Body of pancreas (tissue), 4 donors: ENCODE results near the gene MIER1. TPM values are rescaled to one million over a fixed set of nuclear protein-coding genes. Genes with fewer than 3 reads are reported as not detected.

Experiments used
- ATAC-seq: fragments of 150-250 bp; one replicate; pipeline ENCODE4 v1.9.1; 2016
- DNase-seq, 4 donors: peaks; one replicate each; pipeline ENCODE4 v3.0.0-alpha.2; 2019
- H3K27ac ChIP-seq, 4 donors: fragments of 200-600 bp; sonication (generic); 1 replicate in 3 of 4; 2 replicates in 1 of 4; pipeline versions ENCODE4 v1.5.1 to v1.6.1; 2016 to 2019; ENCODE audit warnings: mild to moderate bottlenecking in 1 of 4, mixed read lengths in 1 of 4, moderate library complexity in 1 of 4
- H3K27me3 ChIP-seq, 2 donors: fragments of 200-600 bp; sonication (generic); one replicate each; pipeline ENCODE4 v1.6.0; 2016; ENCODE audit warnings: mild to moderate bottlenecking in 1 of 2
- H3K36me3 ChIP-seq, 2 donors: fragments of 200-600 bp; sonication (generic); replicated peaks in 1 of 2; 2 replicates each; pipeline ENCODE4 v1.5.1; 2016; ENCODE audit warnings: low read depth in 2 of 2; ENCODE audit not compliant: insufficient read depth in 1 of 2
- H3K4me1 ChIP-seq: fragments of 200-600 bp; sonication (generic); one replicate; pipeline ENCODE4 v1.6.0; 2016
- H3K4me3 ChIP-seq, 2 donors: fragments of 200-600 bp; sonication (generic); 1 replicate in 1 of 2; 2 replicates in 1 of 2; pipeline ENCODE4 v1.5.1; 2016 to 2019
- H3K9me3 ChIP-seq, 3 donors: fragments of 200-600 bp; sonication (generic); 1 replicate in 2 of 3; 2 replicates in 1 of 3; pipeline ENCODE4 v1.5.1; 2016
- POLR2A ChIP-seq, 3 donors: fragments of 450-650 bp; IDR thresholded peaks; one replicate each; pipeline ENCODE4 v1.6.1; 2016; ENCODE audit warnings: antibody characterized with exemption in 3 of 3, mild to moderate bottlenecking in 2 of 3
- WGBS, 2 donors: methylation state at CpG; one replicate each; pipeline ENCODE4 v1.1.5; 2017; 5-methylcytosine and 5-hydroxymethylcytosine counted together
- intact Hi-C: fragments of 100-400 bp; cut with DNase I; formaldehyde crosslinking; loops from one replicate; pipeline ENCODE4 v1.15.1; 2023
- total RNA-seq, 2 donors: library from RNA; depleted of rRNA; stranded (reverse); fragments of >200 nt; gene quantifications; one replicate each; pipeline ENCODE4 v1.1.0, GENCODE V29; 2016
- TF ChIP-seq, protein P1 (sequence below), 7 experiments: fragments of 450-650 bp in 4 of 7; fragments of 200-600 bp in 3 of 7; sonication (generic) in 3 of 7; IDR thresholded peaks; one replicate each; pipeline ENCODE4 v1.5.1; 2016 to 2019; ENCODE audit warnings: antibody characterized with exemption in 7 of 7

The MIER1 gene
- total RNA-seq, 2 donors from 2014 or later: 14.2 to 25.2 TPM

DNA sequence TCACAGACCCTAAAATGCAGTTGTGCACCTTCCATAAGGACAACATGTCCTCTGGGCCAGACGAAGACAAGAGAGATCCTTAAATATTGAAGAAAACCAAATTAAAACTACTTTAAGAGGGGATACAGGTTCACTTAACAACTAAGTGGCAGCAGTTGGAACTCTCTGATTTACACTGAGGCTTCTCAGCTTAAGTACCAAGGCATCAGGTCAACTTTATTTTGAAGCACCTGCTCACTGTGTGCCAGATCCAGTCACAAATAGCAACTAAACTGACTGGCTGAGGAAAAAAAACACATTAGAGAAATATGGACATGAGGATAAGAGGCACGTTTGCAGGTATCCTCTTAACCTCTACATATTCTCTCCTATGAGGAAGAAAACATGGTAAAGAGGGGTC is 96.0 kb downstream of the MIER1 start:
- Histone ChIP-seq H3K9me3 (no peaks in the 10 kb centered on the region), H3K27ac (peak overlapping the region in 2 of 4 donors; percentile 0 to 61), H3K4me1 (peaks cover 38% of the 10 kb centered on the region), H3K27me3 (no peaks in the 10 kb centered on the region), H3K36me3 (no peaks in the 10 kb centered on the region), H3K4me3 (no peak overlapping the region)
- TF ChIP-seq, protein P1, sequence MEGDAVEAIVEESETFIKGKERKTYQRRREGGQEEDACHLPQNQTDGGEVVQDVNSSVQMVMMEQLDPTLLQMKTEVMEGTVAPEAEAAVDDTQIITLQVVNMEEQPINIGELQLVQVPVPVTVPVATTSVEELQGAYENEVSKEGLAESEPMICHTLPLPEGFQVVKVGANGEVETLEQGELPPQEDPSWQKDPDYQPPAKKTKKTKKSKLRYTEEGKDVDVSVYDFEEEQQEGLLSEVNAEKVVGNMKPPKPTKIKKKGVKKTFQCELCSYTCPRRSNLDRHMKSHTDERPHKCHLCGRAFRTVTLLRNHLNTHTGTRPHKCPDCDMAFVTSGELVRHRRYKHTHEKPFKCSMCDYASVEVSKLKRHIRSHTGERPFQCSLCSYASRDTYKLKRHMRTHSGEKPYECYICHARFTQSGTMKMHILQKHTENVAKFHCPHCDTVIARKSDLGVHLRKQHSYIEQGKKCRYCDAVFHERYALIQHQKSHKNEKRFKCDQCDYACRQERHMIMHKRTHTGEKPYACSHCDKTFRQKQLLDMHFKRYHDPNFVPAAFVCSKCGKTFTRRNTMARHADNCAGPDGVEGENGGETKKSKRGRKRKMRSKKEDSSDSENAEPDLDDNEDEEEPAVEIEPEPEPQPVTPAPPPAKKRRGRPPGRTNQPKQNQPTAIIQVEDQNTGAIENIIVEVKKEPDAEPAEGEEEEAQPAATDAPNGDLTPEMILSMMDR (IDR thresholded peaks at IDR 0.05): no peak
- no peak for TF ChIP-seq POLR2A (IDR thresholded peaks at IDR 0.05)
- WGBS, 2 donors: 27 to 44% methylated on average over 2 of the region's 2 CpGs
- DNase-seq (no peak), ATAC-seq (no peak)
- intact Hi-C loops: no loop called here

DNA sequence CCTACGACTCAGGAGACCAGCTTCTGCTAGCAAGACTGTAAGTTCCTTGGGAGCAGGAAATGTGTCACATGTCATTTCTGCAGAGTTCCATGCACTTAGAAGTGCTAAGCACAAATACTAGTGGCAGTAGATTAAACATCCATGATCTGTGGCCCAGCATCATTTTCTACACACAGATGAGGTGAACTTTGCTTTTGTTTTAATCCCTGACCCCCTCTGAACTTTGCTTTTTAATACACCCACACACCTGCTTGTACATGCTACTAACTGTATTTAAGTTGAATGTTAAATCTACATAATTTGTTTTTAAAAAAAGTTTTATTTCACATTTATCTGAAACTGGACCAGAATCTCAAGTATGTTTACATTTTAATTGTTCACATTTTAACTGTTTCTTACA is 104.7 kb downstream of the MIER1 start:
- TF ChIP-seq, protein P1 (IDR thresholded peaks at IDR 0.05): no peak
- TF ChIP-seq POLR2A (IDR thresholded peaks at IDR 0.05): no peak
- WGBS, 2 donors: 89 to 100% methylated on average over 1 of the region's 1 CpG
- Histone ChIP-seq H3K36me3 (no peaks in the 10 kb centered on the region), H3K4me1 (no peaks in the 10 kb centered on the region), H3K27me3 (no peaks in the 10 kb centered on the region), H3K4me3 (no peak overlapping the region), H3K27ac (no peak overlapping the region), H3K9me3 (no peaks in the 10 kb centered on the region)
- DNase-seq (no peak), ATAC-seq (no peak)
- intact Hi-C loops: no loop called here

DNA sequence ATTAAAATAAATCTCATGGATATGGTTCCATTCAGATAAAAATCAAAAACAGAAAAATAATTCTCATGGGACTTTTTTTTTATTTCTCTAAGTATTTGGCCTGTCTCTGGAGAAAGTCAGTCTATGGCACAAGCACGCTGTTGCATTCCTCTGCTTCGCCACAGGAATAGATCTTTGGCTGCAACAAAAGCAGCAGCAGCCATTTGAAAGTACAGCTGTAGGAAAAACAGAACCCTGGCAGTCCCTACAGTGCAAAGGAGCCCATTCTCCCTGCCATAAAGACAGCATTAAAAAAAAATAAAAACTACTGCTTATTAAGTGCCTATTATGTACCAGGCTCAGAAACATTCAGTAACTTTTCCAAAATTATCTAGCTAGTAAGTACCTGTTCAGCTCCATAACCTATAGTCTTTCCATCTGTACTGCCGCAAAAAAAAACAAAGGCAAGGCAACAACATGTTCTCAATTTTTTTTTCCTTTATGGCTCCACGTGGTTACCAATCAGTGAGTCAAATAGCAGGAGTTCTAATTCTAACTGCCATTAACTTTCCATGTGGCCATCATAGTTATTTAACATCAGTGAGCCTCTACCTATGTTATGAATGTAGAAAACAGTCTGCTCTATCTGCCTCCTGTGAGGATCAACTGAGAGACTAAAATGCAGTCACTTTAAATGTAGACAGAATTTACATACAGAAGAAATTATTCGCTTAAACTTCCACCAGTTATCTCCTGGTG is 106.5 kb downstream of the MIER1 start:
- no peak for ATAC-seq
- Histone ChIP-seq H3K4me3 (no peak overlapping the region), H3K36me3 (no peaks in the 10 kb centered on the region), H3K4me1 (no peaks in the 10 kb centered on the region), H3K9me3 (no peaks in the 10 kb centered on the region), H3K27ac (no peak overlapping the region), H3K27me3 (no peaks in the 10 kb centered on the region)
- intact Hi-C loops: no loop called here
- WGBS, 2 donors: 84% methylated on average over 5 of the region's 5 CpGs
- TF ChIP-seq, protein P1 (IDR thresholded peaks at IDR 0.05): no peak
- no peak for TF ChIP-seq POLR2A (IDR thresholded peaks at IDR 0.05)
- peak in 1 of 4 donors; percentile 15 for DNase-seq

- Histone ChIP-seq H3K9me3 (no peaks in the 10 kb centered on the region), H3K4me3 (no peak overlapping the region), H3K4me1 (no peaks in the 10 kb centered on the region), H3K36me3 (no peaks in the 10 kb centered on the region), H3K27me3 (no peaks in the 10 kb centered on the region), H3K27ac (no peak overlapping the region)
- 84 to 88% methylated on average over 4 of the region's 4 CpGs for WGBS, 2 donors
- DNase-seq (no peak), ATAC-seq (no peak)
- intact Hi-C loops: no loop called here
- no peak for TF ChIP-seq POLR2A (IDR thresholded peaks at IDR 0.05)
- TF ChIP-seq, protein P1 (IDR thresholded peaks at IDR 0.05): no peak
Measured at GRCh38 chr1:67031859-67032247, 107.1 kb downstream of the MIER1 start.

Other genes with a start within 250 kb of the MIER1 start
- gene DYNLT5, start 172.5 kb upstream of the MIER1 start, total RNA-seq: not detected
- gene INSL5, start 123.7 kb upstream of the MIER1 start, total RNA-seq: not detected
- gene DNAI4, start 134 bp upstream of the MIER1 start, total RNA-seq: 1 to 10 TPM in 1 of 2 donors, under 1 TPM in 1; 0.66 to 9.1 TPM
- gene SLC35D1, start 129.2 kb downstream of the MIER1 start, total RNA-seq: 1 to 10 TPM; 5.6 to 9.9 TPM
- not detected for gene C1orf141, start 210.0 kb downstream of the MIER1 start, total RNA-seq
- under 1 TPM in 1 of 2 donors, not detected in 1; 0.26 TPM for gene IL23R, start 241.5 kb downstream of the MIER1 start, total RNA-seq